Bronchial epithelial cell (primary cell): Measurements from ENCODE around the gene SPECC1. TPM values are rescaled to one million over a fixed set of nuclear protein-coding genes. Genes with fewer than 3 reads are reported as not detected.
A peak's percentile ranks its signal among the peaks of the same experiment; 100 is the strongest.

Source experiments
- DNase-seq: peaks from one replicate; pipeline ENCODE4 v3.0.0-alpha.2; 2010; ENCODE audit warnings: low read depth
- FAIRE-seq: peaks from 2 replicates; lab custom pipeline; 2011; peaks lifted over from hg19 to GRCh38; lab: Jason Lieb, UNC
- H3K27me3 ChIP-seq: 2 replicates; pipeline ENCODE4 v1.5.1; 2011; ENCODE audit warnings: low read length; ENCODE audit not compliant: control insufficient read depth, insufficient read depth
- H3K36me3 ChIP-seq: 2 replicates; pipeline ENCODE4 v1.5.1; 2011; ENCODE audit warnings: low read length; ENCODE audit not compliant: control insufficient read depth, insufficient read depth
- H3K4me3 ChIP-seq: 2 replicates; pipeline ENCODE4 v1.5.1; 2011; ENCODE audit warnings: mild to moderate bottlenecking, low read depth, low read length, control low read depth
- total RNA-seq: library from RNA; depleted of rRNA; stranded (reverse); fragments of >200 nt; gene quantifications from 2 replicates; pipeline ENCODE4 v1.2.1, GENCODE V29; 2014
- TF ChIP-seq, protein P1 (sequence below): IDR thresholded peaks from 2 replicates; pipeline ENCODE4 v1.5.1; 2011; ENCODE audit warnings: mild to moderate bottlenecking, moderate library complexity, low read length, control low read depth, inconsistent platforms; ENCODE audit not compliant: insufficient read depth, severe bottlenecking

The SPECC1 gene
- total RNA-seq, 1 donor from 2014 or later, result 57.1 TPM

DNA sequence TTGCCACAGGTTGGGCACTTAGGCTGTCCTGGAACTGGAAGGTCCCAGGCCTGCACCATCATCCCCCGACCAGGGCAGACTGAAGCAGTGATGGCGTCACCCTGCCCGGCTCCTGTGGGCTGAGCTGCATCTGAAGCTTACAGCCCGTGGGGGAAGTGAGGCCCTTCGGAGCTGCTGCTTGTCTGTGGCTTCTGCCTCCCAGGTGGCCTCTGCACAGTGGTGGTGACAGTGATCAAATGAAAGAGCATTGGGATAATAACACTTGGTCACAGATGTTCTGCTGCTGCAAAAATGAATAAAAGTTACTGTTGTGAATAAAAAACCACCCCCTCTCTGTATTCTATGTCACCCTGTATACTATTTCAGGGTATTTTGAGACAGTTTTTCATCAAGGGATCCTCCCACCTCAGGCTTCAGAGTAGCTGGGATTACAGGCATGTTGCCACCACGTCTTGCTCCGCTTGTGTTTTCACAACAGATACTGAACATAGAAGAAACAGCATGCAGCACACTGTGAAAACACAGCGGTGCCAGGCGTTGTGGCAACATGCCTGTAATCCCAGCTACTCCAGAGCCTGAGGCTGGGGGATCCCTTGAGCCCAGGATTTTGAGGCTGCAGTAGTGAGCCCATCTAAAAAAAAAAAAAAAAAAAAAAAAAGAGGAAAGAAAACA, 293.2 kb downstream of the SPECC1 start:
- no peaks in the 10 kb centered on the region for H3K27me3 ChIP-seq
- TF ChIP-seq, protein P1, sequence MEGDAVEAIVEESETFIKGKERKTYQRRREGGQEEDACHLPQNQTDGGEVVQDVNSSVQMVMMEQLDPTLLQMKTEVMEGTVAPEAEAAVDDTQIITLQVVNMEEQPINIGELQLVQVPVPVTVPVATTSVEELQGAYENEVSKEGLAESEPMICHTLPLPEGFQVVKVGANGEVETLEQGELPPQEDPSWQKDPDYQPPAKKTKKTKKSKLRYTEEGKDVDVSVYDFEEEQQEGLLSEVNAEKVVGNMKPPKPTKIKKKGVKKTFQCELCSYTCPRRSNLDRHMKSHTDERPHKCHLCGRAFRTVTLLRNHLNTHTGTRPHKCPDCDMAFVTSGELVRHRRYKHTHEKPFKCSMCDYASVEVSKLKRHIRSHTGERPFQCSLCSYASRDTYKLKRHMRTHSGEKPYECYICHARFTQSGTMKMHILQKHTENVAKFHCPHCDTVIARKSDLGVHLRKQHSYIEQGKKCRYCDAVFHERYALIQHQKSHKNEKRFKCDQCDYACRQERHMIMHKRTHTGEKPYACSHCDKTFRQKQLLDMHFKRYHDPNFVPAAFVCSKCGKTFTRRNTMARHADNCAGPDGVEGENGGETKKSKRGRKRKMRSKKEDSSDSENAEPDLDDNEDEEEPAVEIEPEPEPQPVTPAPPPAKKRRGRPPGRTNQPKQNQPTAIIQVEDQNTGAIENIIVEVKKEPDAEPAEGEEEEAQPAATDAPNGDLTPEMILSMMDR, result no peak
- peaks cover 4% of the 10 kb centered on the region for H3K36me3 ChIP-seq
- DNase-seq, result no peak
- FAIRE-seq, result no peak
- no peak overlapping the region for H3K4me3 ChIP-seq

DNA sequence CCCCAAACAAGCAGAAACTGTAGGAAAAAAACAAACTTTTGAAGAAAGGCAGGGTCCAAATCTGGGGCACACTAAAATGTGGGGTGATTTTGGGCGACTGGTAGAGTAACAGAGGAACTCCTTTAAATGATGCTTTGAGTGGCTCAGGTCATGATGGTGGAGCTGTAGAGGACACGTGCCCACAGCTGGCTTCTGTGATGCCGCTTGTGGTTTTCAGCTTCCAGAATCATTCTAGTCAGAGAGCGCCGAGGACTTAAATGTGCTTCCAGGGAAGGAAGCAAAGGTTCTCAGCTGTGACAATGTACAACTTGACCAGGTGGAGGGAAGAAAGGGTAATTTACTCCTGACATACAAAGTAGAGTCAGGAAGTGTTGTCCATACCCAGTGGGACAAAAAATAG, 295.8 kb downstream of the SPECC1 start:
- no peak for FAIRE-seq

GRCh38 chr17:20306924-20307323, 297.8 kb downstream of the SPECC1 start:
- TF ChIP-seq, protein P1, result no peak
- Histone ChIP-seq H3K27me3 (no peaks in the 10 kb centered on the region), H3K4me3 (no peak overlapping the region), H3K36me3 (peaks cover 3% of the 10 kb centered on the region)
- FAIRE-seq (no peak), DNase-seq (no peak)

More for the DNA sequence above, 295.8 kb downstream of the SPECC1 start:
- H3K4me3 ChIP-seq, result no peak overlapping the region
- H3K27me3 ChIP-seq, result no peaks in the 10 kb centered on the region
- TF ChIP-seq, protein P1, result no peak
- DNase-seq, result no peak
- peaks cover 5% of the 10 kb centered on the region for H3K36me3 ChIP-seq

- DNase-seq (no peak), FAIRE-seq (no peak)
- Histone ChIP-seq H3K27me3 (no peaks in the 10 kb centered on the region), H3K36me3 (peaks cover 3% of the 10 kb centered on the region), H3K4me3 (no peak overlapping the region)
- TF ChIP-seq, protein P1, result no peak
Observed at GRCh38 chr17:20307326-20307910, 298.3 kb downstream of the SPECC1 start.

GRCh38 chr17:20310481-20310880, 301.3 kb downstream of the SPECC1 start:
- DNase-seq (no peak), FAIRE-seq (peak; percentile 60)
- H3K4me3 ChIP-seq, result no peak overlapping the region
- no peaks in the 10 kb centered on the region for H3K27me3 ChIP-seq
- H3K36me3 ChIP-seq, result peaks cover 5% of the 10 kb centered on the region
- TF ChIP-seq, protein P1, result no peak
